HepG2 (cell line): ENCODE data around the gene TOB1. TPM values are rescaled to one million over a fixed set of nuclear protein-coding genes. Genes with fewer than 3 reads are reported as not detected.

Source experiments
- ATF5 ChIP-seq: sonication (generic); formaldehyde crosslinking; IDR thresholded peaks from 2 replicates; pipeline ENCODE4 v1.4.0; 2020; ENCODE audit warnings: mild to moderate bottlenecking, low read depth, missing genetic modification reagents
- ATF6 ChIP-seq: sonication (generic); formaldehyde crosslinking; conservative IDR thresholded peaks from 2 replicates; pipeline ENCODE4 v1.4.0; 2020; ENCODE audit warnings: missing genetic modification reagents
- FOXP4 ChIP-seq: sonication (generic); formaldehyde crosslinking; IDR thresholded peaks from 2 replicates; pipeline ENCODE4 v1.4.0; 2020; ENCODE audit warnings: missing genetic modification reagents
- IKZF1 ChIP-seq: fragments of 450-650 bp; IDR thresholded peaks from 2 replicates; pipeline ENCODE4 v1.7.1; 2016
- NFIB ChIP-seq: sonication (generic); formaldehyde crosslinking; IDR thresholded peaks from 2 replicates; pipeline ENCODE4 v1.9.0; 2021; ENCODE audit warnings: missing genetic modification reagents, mild to moderate bottlenecking, borderline replicate concordance
- ONECUT2 ChIP-seq: sonication (generic); formaldehyde crosslinking; IDR thresholded peaks from 2 replicates; pipeline ENCODE4 v1.4.0; 2020; ENCODE audit warnings: missing genetic modification reagents
- ZMYM2 ChIP-seq: sonication (generic); formaldehyde crosslinking; IDR thresholded peaks from 2 replicates; pipeline ENCODE4 v1.8.0; 2022; ENCODE audit warnings: mild to moderate bottlenecking, missing genetic modification reagents
- polyA plus RNA-seq, 8 experiments: library from polyadenylated mRNA; depleted of rRNA in 3 of 8; stranded (reverse) in 7 of 8; unstranded in 1 of 8; fragments of >200 nt; fragmentation: Illumina TruSeq in 4 of 8; extraction: Trizol in 4 of 8; gene quantifications; 2 replicates each; pipeline versions ENCODE4 v1.2.1 to v1.2.3, GENCODE V29; 2011 to 2016; ENCODE audit warnings: low read depth in 4 of 8, missing spikeins in 1 of 8, mixed read lengths in 1 of 8; ENCODE audit not compliant: insufficient read depth in 1 of 8
- total RNA-seq, 5 experiments: library from RNA; depleted of rRNA; stranded (reverse); fragments of >200 nt; fragmentation: Illumina TruSeq; extraction: Trizol; gene quantifications; 2 replicates each; pipeline ENCODE4 v1.2.3, GENCODE V29; 2016; ENCODE audit warnings: low read depth in 1 of 5
- TF ChIP-seq, protein P1 (sequence below): sonication (generic); formaldehyde crosslinking; IDR thresholded peaks from 2 replicates; pipeline ENCODE4 v1.4.0; 2020; ENCODE audit warnings: missing genetic modification reagents
- TF ChIP-seq, protein P2 (sequence below): sonication (generic); formaldehyde crosslinking; IDR thresholded peaks from 2 replicates; pipeline ENCODE4 v1.4.0; 2020; ENCODE audit warnings: missing genetic modification reagents

TOB1 gene
- total and polyA plus RNA-seq, 2 of the 13 experiments (the other 11 are each of a cell fraction or from before 2014, with no cell fraction given) = 21.9 to 57.7 TPM

- TF ChIP-seq, protein P1, sequence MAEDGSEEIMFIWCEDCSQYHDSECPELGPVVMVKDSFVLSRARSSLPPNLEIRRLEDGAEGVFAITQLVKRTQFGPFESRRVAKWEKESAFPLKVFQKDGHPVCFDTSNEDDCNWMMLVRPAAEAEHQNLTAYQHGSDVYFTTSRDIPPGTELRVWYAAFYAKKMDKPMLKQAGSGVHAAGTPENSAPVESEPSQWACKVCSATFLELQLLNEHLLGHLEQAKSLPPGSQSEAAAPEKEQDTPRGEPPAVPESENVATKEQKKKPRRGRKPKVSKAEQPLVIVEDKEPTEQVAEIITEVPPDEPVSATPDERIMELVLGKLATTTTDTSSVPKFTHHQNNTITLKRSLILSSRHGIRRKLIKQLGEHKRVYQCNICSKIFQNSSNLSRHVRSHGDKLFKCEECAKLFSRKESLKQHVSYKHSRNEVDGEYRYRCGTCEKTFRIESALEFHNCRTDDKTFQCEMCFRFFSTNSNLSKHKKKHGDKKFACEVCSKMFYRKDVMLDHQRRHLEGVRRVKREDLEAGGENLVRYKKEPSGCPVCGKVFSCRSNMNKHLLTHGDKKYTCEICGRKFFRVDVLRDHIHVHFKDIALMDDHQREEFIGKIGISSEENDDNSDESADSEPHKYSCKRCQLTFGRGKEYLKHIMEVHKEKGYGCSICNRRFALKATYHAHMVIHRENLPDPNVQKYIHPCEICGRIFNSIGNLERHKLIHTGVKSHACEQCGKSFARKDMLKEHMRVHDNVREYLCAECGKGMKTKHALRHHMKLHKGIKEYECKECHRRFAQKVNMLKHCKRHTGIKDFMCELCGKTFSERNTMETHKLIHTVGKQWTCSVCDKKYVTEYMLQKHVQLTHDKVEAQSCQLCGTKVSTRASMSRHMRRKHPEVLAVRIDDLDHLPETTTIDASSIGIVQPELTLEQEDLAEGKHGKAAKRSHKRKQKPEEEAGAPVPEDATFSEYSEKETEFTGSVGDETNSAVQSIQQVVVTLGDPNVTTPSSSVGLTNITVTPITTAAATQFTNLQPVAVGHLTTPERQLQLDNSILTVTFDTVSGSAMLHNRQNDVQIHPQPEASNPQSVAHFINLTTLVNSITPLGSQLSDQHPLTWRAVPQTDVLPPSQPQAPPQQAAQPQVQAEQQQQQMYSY (CRISPR knock-in tag) = no peak
- TF ChIP-seq NFIB = no peak
- TF ChIP-seq ATF6 (CRISPR knock-in tag) = no peak
- no peak for TF ChIP-seq IKZF1
- TF ChIP-seq ATF5 = peak; percentile 51; the same call in 1 of the 2 replicates
- TF ChIP-seq ONECUT2 (CRISPR knock-in tag) = no peak
- 0 out of 2 replicates have a peak, but pooled peaks have one; percentile 29 for TF ChIP-seq FOXP4 (CRISPR knock-in tag)
- TF ChIP-seq ZMYM2 (CRISPR knock-in tag) = no peak; the same call in 1 of the 2 replicates
- TF ChIP-seq, protein P2, sequence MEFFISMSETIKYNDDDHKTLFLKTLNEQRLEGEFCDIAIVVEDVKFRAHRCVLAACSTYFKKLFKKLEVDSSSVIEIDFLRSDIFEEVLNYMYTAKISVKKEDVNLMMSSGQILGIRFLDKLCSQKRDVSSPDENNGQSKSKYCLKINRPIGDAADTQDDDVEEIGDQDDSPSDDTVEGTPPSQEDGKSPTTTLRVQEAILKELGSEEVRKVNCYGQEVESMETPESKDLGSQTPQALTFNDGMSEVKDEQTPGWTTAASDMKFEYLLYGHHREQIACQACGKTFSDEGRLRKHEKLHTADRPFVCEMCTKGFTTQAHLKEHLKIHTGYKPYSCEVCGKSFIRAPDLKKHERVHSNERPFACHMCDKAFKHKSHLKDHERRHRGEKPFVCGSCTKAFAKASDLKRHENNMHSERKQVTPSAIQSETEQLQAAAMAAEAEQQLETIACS (CRISPR knock-in tag) = no peak
These were observed 43.8 kb upstream of the TOB1 start (continued) for GRCh38 chr17:50909765-50910605.
